GM23338 (cell line): ENCODE data around the gene CNKSR1.

ENCODE experiments used
- CREB1 ChIP-seq: fragments of 250-450 bp; sonication (Bioruptor Pico); IDR thresholded peaks from 2 replicates; pipeline ENCODE4 v1.5.0; 2020; ENCODE audit warnings: low read depth, mild to moderate bottlenecking, moderate library complexity
- CTCF ChIP-seq, 2 experiments: fragments of 200-600 bp in 1 of 2; sonication (generic) in 1 of 2; conservative IDR thresholded peaks; 2 replicates each; pipeline versions ENCODE4 v1.5.1 to v1.6.1; 2016 to 2017; ENCODE audit warnings: antibody characterized with exemption in 2 of 2, low read depth in 2 of 2, mild to moderate bottlenecking in 2 of 2, moderate library complexity in 1 of 2
- ETS1 ChIP-seq: IDR thresholded peaks from 2 replicates; pipeline ENCODE4 v1.6.1; 2016; ENCODE audit warnings: antibody characterized with exemption
- EZH2 ChIP-seq: fragments of 200-600 bp; sonication (generic); IDR thresholded peaks from one replicate; pipeline ENCODE4 v1.8.0; 2017; ENCODE audit warnings: antibody characterized with exemption, mild to moderate bottlenecking, low read depth; ENCODE audit not compliant: unreplicated experiment
- EZH2phosphoT487 ChIP-seq: fragments of 200-600 bp; sonication (generic); IDR thresholded peaks from one replicate; pipeline ENCODE4 v1.8.1; 2018; ENCODE audit warnings: antibody characterized with exemption; ENCODE audit not compliant: unreplicated experiment
- JUNB ChIP-seq: IDR thresholded peaks from one replicate; pipeline ENCODE4 v1.6.1; 2016; ENCODE audit warnings: antibody characterized with exemption; ENCODE audit not compliant: unreplicated experiment
- NANOG ChIP-seq: IDR thresholded peaks from 2 replicates; pipeline ENCODE4 v1.6.1; 2016; ENCODE audit warnings: antibody characterized with exemption, borderline replicate concordance
- POLR2AphosphoS5 ChIP-seq: IDR thresholded peaks from 2 replicates; pipeline ENCODE4 v1.6.1; 2016; ENCODE audit warnings: antibody characterized with exemption, low read depth
- STAT1 ChIP-seq: IDR thresholded peaks from one replicate; pipeline ENCODE4 v1.6.1; 2016; ENCODE audit warnings: antibody characterized with exemption; ENCODE audit not compliant: unreplicated experiment
- ZNF114 ChIP-seq: fragments of 250-450 bp; sonication (Bioruptor Pico); IDR thresholded peaks from 2 replicates; pipeline ENCODE4 v1.5.0; 2020; ENCODE audit warnings: mild to moderate bottlenecking, moderate library complexity
- TF ChIP-seq, protein P1 (sequence below): IDR thresholded peaks from one replicate; pipeline ENCODE4 v1.6.1; 2018; ENCODE audit warnings: antibody characterized with exemption; ENCODE audit not compliant: unreplicated experiment

GRCh38 chr1:26177182-26177684 is at the start of gene CNKSR1:
- TF ChIP-seq CTCF (conservative IDR thresholded peaks at IDR 0.05; ENCODE audit: low read depth in 2 of 2) (peak; percentile 56 to 64), EZH2 (no peak), ETS1 (no peak), NANOG (no peak), POLR2AphosphoS5 (peak; percentile 59), ZNF114 (CRISPR knock-in tag) (no peak), JUNB (no peak), CREB1 (no peak), STAT1 (no peak), EZH2phosphoT487 (no peak)
- TF ChIP-seq, protein P1, sequence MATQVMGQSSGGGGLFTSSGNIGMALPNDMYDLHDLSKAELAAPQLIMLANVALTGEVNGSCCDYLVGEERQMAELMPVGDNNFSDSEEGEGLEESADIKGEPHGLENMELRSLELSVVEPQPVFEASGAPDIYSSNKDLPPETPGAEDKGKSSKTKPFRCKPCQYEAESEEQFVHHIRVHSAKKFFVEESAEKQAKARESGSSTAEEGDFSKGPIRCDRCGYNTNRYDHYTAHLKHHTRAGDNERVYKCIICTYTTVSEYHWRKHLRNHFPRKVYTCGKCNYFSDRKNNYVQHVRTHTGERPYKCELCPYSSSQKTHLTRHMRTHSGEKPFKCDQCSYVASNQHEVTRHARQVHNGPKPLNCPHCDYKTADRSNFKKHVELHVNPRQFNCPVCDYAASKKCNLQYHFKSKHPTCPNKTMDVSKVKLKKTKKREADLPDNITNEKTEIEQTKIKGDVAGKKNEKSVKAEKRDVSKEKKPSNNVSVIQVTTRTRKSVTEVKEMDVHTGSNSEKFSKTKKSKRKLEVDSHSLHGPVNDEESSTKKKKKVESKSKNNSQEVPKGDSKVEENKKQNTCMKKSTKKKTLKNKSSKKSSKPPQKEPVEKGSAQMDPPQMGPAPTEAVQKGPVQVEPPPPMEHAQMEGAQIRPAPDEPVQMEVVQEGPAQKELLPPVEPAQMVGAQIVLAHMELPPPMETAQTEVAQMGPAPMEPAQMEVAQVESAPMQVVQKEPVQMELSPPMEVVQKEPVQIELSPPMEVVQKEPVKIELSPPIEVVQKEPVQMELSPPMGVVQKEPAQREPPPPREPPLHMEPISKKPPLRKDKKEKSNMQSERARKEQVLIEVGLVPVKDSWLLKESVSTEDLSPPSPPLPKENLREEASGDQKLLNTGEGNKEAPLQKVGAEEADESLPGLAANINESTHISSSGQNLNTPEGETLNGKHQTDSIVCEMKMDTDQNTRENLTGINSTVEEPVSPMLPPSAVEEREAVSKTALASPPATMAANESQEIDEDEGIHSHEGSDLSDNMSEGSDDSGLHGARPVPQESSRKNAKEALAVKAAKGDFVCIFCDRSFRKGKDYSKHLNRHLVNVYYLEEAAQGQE = no peak
